Measurements from ENCODE around the gene RAPGEF2. TPM values are rescaled to one million over a fixed set of nuclear protein-coding genes. Genes with fewer than 3 reads are reported as not detected.

Gene RAPGEF2
- total and polyA plus RNA-seq, 2 donors (not counting 3 experiments of a cell fraction or from before 2014, with no cell fraction given): 28.7 to 55.2 TPM

DNA sequence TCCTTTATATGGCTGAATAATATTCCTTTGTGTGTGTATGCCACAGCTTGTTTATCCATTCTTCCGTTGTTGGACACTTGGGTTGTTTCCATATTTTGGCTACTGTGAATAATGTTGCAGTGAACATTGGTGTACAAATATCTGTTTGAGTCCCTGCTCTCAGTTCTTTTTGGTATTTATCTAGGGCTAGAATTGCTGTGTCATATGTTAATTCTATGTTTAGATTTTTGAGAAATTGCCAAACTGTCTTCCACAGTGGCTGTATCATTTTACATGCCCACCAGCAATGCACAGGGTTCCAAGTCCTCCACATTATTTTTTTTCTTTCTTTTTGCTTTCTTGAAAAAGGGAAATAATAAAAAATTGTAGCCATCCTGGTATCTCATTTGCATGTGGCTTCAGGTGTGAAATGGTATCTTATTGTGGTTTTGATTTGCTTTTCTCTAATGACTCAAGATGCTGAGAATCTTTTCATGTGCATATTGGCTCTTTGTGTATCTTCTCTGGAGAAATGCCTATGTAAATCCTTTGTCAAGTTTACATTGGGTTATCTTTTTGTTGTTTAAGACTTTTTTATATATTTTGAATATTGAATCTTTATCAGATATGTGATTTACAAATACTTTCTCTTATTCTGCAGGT is 129.7 kb downstream of the RAPGEF2 start:
- H3K79me2 ChIP-seq (ENCODE audit: control insufficient read depth, insufficient read depth, low read length): peaks cover 32% of the 10 kb centered on the region
- no peak overlapping the region for H3K4me3 ChIP-seq (replicated peaks in 1 of 3; ENCODE audit: insufficient read depth in 1 of 3, low read depth in 1 of 3, low read length in 3 of 3)
- no peak for DNase-seq (ENCODE audit: low read depth, low spot score)
- TF ChIP-seq MYC (IDR thresholded peaks at IDR 0.05; ENCODE audit: low read depth, low read length): no peak
- TF ChIP-seq JUN (IDR thresholded peaks at IDR 0.05; ENCODE audit: borderline replicate concordance, insufficient read depth, insufficient read length, low read depth): no peak
- no peak for TF ChIP-seq POLR2A (IDR thresholded peaks at IDR 0.05; ENCODE audit: low read depth, low read length)
- no peak for TF ChIP-seq GATA2 (IDR thresholded peaks at IDR 0.05; ENCODE audit: insufficient read depth, insufficient read length, low read depth, low read length)
- TF ChIP-seq, protein P1, sequence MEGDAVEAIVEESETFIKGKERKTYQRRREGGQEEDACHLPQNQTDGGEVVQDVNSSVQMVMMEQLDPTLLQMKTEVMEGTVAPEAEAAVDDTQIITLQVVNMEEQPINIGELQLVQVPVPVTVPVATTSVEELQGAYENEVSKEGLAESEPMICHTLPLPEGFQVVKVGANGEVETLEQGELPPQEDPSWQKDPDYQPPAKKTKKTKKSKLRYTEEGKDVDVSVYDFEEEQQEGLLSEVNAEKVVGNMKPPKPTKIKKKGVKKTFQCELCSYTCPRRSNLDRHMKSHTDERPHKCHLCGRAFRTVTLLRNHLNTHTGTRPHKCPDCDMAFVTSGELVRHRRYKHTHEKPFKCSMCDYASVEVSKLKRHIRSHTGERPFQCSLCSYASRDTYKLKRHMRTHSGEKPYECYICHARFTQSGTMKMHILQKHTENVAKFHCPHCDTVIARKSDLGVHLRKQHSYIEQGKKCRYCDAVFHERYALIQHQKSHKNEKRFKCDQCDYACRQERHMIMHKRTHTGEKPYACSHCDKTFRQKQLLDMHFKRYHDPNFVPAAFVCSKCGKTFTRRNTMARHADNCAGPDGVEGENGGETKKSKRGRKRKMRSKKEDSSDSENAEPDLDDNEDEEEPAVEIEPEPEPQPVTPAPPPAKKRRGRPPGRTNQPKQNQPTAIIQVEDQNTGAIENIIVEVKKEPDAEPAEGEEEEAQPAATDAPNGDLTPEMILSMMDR (IDR thresholded peaks at IDR 0.05; ENCODE audit: extremely low read depth in 1 of 2, insufficient read depth in 1 of 2, low read depth in 1 of 2, low read length in 2 of 2): no peak
- no peak for TF ChIP-seq FOS (IDR thresholded peaks at IDR 0.05; ENCODE audit: borderline replicate concordance, insufficient read depth, low read length)
- no peak for TF ChIP-seq EZH2 (IDR thresholded peaks at IDR 0.05; ENCODE audit: borderline replicate concordance, low read depth, low read length, severe bottlenecking)
- H3K9me3 ChIP-seq (replicated peaks; ENCODE audit: control insufficient read depth, insufficient read depth, low read length): no peaks in the 10 kb centered on the region
- no peaks in the 10 kb centered on the region for H4K20me1 ChIP-seq (replicated peaks; ENCODE audit: control insufficient read depth, extremely low read depth, insufficient read depth, low read length)
- H3K4me1 ChIP-seq (ENCODE audit: control insufficient read depth, extremely low read depth, insufficient read depth, low read length): peaks cover 18% of the 10 kb centered on the region
- H3K27ac ChIP-seq (ENCODE audit: insufficient read depth, low read depth, low read length): no peak overlapping the region
- H3K9ac ChIP-seq (replicated peaks; ENCODE audit: extremely low read depth, insufficient read depth, low read length): no peak overlapping the region
- H3K9me1 ChIP-seq (replicated peaks; ENCODE audit: control insufficient read depth, extremely low read depth, insufficient read depth, low read length): no peaks in the 10 kb centered on the region
- H2AFZ ChIP-seq (ENCODE audit: low read depth, low read length): no peak overlapping the region
- no peak overlapping the region for H3K4me2 ChIP-seq (ENCODE audit: insufficient read depth, low read length)
- no peaks in the 10 kb centered on the region for H3K27me3 ChIP-seq (ENCODE audit: control insufficient read depth in 2 of 2, insufficient read depth in 2 of 2, low read length in 2 of 2)
- CTCF ChIA-PET: no interaction called here
- no TSS peak for BruUV-seq (replicated peaks)
- POLR2A ChIA-PET: no interaction called here
- dilution Hi-C loops (cut with MboI; ENCODE audit: extremely low pct_ligation_motif_present, low sequenced_read_pairs) (no loop called here), intact Hi-C loops (cut with micrococcal nuclease) (no loop called here)
- FAIRE-seq: no peak
- no peaks in the 10 kb centered on the region for H3K36me3 ChIP-seq (ENCODE audit: control insufficient read depth in 2 of 2, extremely low read depth in 1 of 2, insufficient read depth in 2 of 2, low read length in 2 of 2)
